Chondrocyte (in vitro differentiated cells): ENCODE measurements around the gene ATF7. TPM values are rescaled to one million over a fixed set of nuclear protein-coding genes. Genes with fewer than 3 reads are reported as not detected.
A peak's percentile ranks its signal among the peaks of the same experiment; 100 is the strongest.

Experiments used
- DNase-seq: peaks from one replicate; pipeline ENCODE4 v3.0.0; 2021; ENCODE audit warnings: mixed read lengths, low spot score
- H3K27ac Mint-ChIP-seq: one replicate; pipeline ENCODE4 v1.8.0; 2021; ENCODE audit warnings: mild to moderate bottlenecking, moderate library complexity, mixed read lengths; ENCODE audit not compliant: unreplicated experiment
- H3K27me3 Mint-ChIP-seq: 2 replicates; pipeline ENCODE4 v1.8.0; 2021; ENCODE audit warnings: low read depth, mixed read lengths
- H3K36me3 Mint-ChIP-seq: 2 replicates; pipeline ENCODE4 v1.8.0; 2021; ENCODE audit warnings: low read depth, mixed read lengths
- H3K4me1 Mint-ChIP-seq: 2 replicates; pipeline ENCODE4 v1.8.0; 2021; ENCODE audit warnings: low read depth, mild to moderate bottlenecking, mixed read lengths
- H3K4me3 Mint-ChIP-seq: one replicate; pipeline ENCODE4 v1.8.0; 2021; ENCODE audit warnings: mild to moderate bottlenecking, moderate library complexity, mixed read lengths; ENCODE audit not compliant: unreplicated experiment
- H3K9me3 Mint-ChIP-seq: 2 replicates; pipeline ENCODE4 v1.8.0; 2021; ENCODE audit warnings: low read depth, mixed read lengths
- CTCF ChIP-seq: fragments of 200-600 bp; sonication (generic); IDR thresholded peaks from 2 replicates; pipeline ENCODE4 v1.5.0; 2021; ENCODE audit warnings: antibody characterized with exemption, mild to moderate bottlenecking, moderate library complexity
- total RNA-seq: library from RNA; stranded (reverse); gene quantifications from 3 replicates; pipeline ENCODE4 v1.2.1, GENCODE V29; 2021

The ATF7 gene
- total RNA-seq, 1 donor from 2014 or later, result 44.4 TPM

GRCh38 chr12:53508534-53509170 lies 117.5 kb downstream of the ATF7 start:
- H3K9me3 Mint-ChIP-seq, result no peaks in the 10 kb centered on the region
- peak; percentile 93 for TF ChIP-seq CTCF
- no peak overlapping the region for H3K4me3 Mint-ChIP-seq
- peaks cover 6% of the 10 kb centered on the region for H3K36me3 Mint-ChIP-seq
- H3K27me3 Mint-ChIP-seq, result no peaks in the 10 kb centered on the region
- H3K27ac Mint-ChIP-seq, result peak overlapping the region; percentile 12
- peaks cover 31% of the 10 kb centered on the region for H3K4me1 Mint-ChIP-seq
- DNase-seq, result no peak

- Mint-ChIP-seq H3K27ac (peak overlapping the region; percentile 45), H3K27me3 (no peaks in the 10 kb centered on the region), H3K36me3 (peaks cover 5% of the 10 kb centered on the region), H3K9me3 (no peaks in the 10 kb centered on the region), H3K4me3 (no peak overlapping the region), H3K4me1 (peaks cover 31% of the 10 kb centered on the region)
- DNase-seq, result no peak
- no peak for TF ChIP-seq CTCF
Observed at GRCh38 chr12:53507603-53507885, 118.6 kb downstream of the ATF7 start.

GRCh38 chr12:53506881-53507602 lies 119.1 kb downstream of the ATF7 start, which contains the start of gene NPFF:
TSS of gene NPFF (minus strand) at chr12:53507484. CDS start at chr12:53507474, 10 bp downstream.
- Mint-ChIP-seq H3K4me3 (no peak within 1 kb of the TSS), H3K36me3 (peaks cover 5% of the 10 kb centered on the region), H3K27me3 (no peaks in the 10 kb centered on the region), H3K9me3 (no peaks in the 10 kb centered on the region), H3K27ac (peak within 1 kb of the TSS; percentile 87), H3K4me1 (peaks cover 36% of the 10 kb centered on the region)
- DNase-seq, result no peak
- TF ChIP-seq CTCF, result no peak

- DNase-seq, result no peak
- no peak overlapping the region for H3K4me3 Mint-ChIP-seq
- H3K4me1 Mint-ChIP-seq, result peaks cover 41% of the 10 kb centered on the region
- no peaks in the 10 kb centered on the region for H3K27me3 Mint-ChIP-seq
- H3K9me3 Mint-ChIP-seq, result no peaks in the 10 kb centered on the region
- TF ChIP-seq CTCF, result no peak
- H3K27ac Mint-ChIP-seq, result peak overlapping the region; percentile 87
- H3K36me3 Mint-ChIP-seq, result peaks cover 3% of the 10 kb centered on the region
Observed at GRCh38 chr12:53506450-53506785, 119.8 kb downstream of the ATF7 start.

- no peaks in the 10 kb centered on the region for H3K27me3 Mint-ChIP-seq
- H3K27ac Mint-ChIP-seq, result peak overlapping the region; percentile 87
- no peaks in the 10 kb centered on the region for H3K9me3 Mint-ChIP-seq
- H3K4me3 Mint-ChIP-seq, result peak overlapping the region; percentile 4
- TF ChIP-seq CTCF, result no peak
- peaks cover 41% of the 10 kb centered on the region for H3K4me1 Mint-ChIP-seq
- DNase-seq, result no peak
- H3K36me3 Mint-ChIP-seq, result peaks cover 3% of the 10 kb centered on the region
Observed at GRCh38 chr12:53505555-53506449, 120.4 kb downstream of the ATF7 start.
